ENCODE measurements around the gene MCM6. TPM values are rescaled to one million over a fixed set of nuclear protein-coding genes. Genes with fewer than 3 reads are reported as not detected.

The MCM6 gene
- polyA plus RNA-seq, 1 of the 3 experiments (the other 2 are of a cell fraction), result 18.4 TPM

- Histone ChIP-seq H2AFZ (ENCODE audit: low read depth) (no peak overlapping the region), H4K20me1 (ENCODE audit: insufficient read depth) (no peaks in the 10 kb centered on the region), H3K27ac (ENCODE audit: low read depth in 2 of 2, low read length in 1 of 2) (no peak overlapping the region), H3K9me3 (no peaks in the 10 kb centered on the region), H3F3A (replicated peaks; ENCODE audit: insufficient read depth) (no peaks in the 10 kb centered on the region), H3K27me3 (ENCODE audit: insufficient read depth) (no peaks in the 10 kb centered on the region), H3K4me3 (ENCODE audit: low read depth in 2 of 2, low read length in 1 of 2) (no peak overlapping the region), H3K79me2 (ENCODE audit: insufficient read depth) (no peaks in the 10 kb centered on the region), H3K9me2 (no peaks in the 10 kb centered on the region), H3K4me2 (no peak overlapping the region), H3K4me1 (ENCODE audit: control insufficient read depth in 1 of 2, insufficient read depth in 2 of 2, low read depth in 1 of 2, low read length in 1 of 2) (no peaks in the 10 kb centered on the region; a peak in 1 of 4 replicates), H3K9ac (no peak overlapping the region), H3K36me3 (replicated peaks in 1 of 2; ENCODE audit: control insufficient read depth in 1 of 2, insufficient read depth in 2 of 2, low read length in 1 of 2) (no peaks in the 10 kb centered on the region)
- ChIA-PET POLR2A (no interaction called here), CTCF (interaction anchor here (0.8 to 4.6 kb wide), 15 partner anchors 9 to 861 kb away, joined by 3 to 75 read pairs (median 7); no protein-coding TSS in a partner anchor)
- 45% methylated on average over 4 of the region's 4 CpGs for WGBS (ENCODE audit: low lambda C conversion rate)
- no peak for DNase-seq
- TF ChIP-seq RAD21 (IDR thresholded peaks at IDR 0.05; ENCODE audit: low read length) (no peak), EP300 (IDR thresholded peaks at IDR 0.05; ENCODE audit: borderline replicate concordance in 1 of 2, low read depth in 1 of 2, low read length in 1 of 2) (no peak), TCF12 (IDR thresholded peaks at IDR 0.05) (no peak), MAX (IDR thresholded peaks at IDR 0.05; ENCODE audit: low read depth) (no peak), RCOR1 (IDR thresholded peaks at IDR 0.05; ENCODE audit: low read length) (no peak), POLR2AphosphoS5 (IDR thresholded peaks at IDR 0.05; ENCODE audit: low read depth, low read length) (no peak), USF2 (IDR thresholded peaks at IDR 0.05; ENCODE audit: borderline replicate concordance, low read depth, low read length) (no peak), GATA2 (CRISPR knock-in tag; IDR thresholded peaks at IDR 0.05) (no peak), REST (IDR thresholded peaks at IDR 0.05; ENCODE audit: low read depth, low read length) (no peak), SIN3A (IDR thresholded peaks at IDR 0.05; ENCODE audit: borderline replicate concordance, low read depth, low read length) (no peak), TAF1 (IDR thresholded peaks at IDR 0.05; ENCODE audit: borderline replicate concordance, low read depth, low read length) (no peak), NRF1 (IDR thresholded peaks at IDR 0.05; ENCODE audit: low read depth, low read length) (no peak)
Observed at GRCh38 chr2:135798762-135799161, 77.5 kb downstream of the MCM6 start.

DNA sequence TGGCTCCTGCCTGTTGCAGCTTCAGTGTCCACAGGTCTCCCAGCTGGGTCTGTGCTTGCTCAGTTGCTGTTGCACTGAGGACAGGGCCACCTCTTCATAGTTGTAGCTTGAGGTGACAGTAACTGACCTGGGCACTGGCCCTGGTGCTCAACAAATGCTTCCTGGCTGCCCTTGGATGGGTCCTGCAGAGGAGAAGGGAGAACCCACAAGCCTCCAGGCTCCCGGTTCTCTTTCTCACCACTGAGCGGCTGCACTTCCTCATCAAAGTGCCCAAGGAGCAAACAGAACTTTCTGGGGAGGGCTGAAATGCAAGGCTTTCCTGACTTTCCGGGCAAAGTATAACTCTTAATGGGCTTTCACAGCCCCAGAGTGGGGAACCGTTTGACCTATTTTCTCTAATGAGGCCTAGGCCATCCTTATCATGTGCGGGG, 78.0 kb downstream of the MCM6 start:
- POLR2A ChIA-PET, result no interaction called here
- Histone ChIP-seq H2AFZ (ENCODE audit: low read depth) (no peak overlapping the region), H3K4me2 (no peak overlapping the region), H3F3A (replicated peaks; ENCODE audit: insufficient read depth) (no peaks in the 10 kb centered on the region), H3K79me2 (ENCODE audit: insufficient read depth) (no peaks in the 10 kb centered on the region), H3K4me1 (ENCODE audit: control insufficient read depth in 1 of 2, insufficient read depth in 2 of 2, low read depth in 1 of 2, low read length in 1 of 2) (no peaks in the 10 kb centered on the region; a peak in 1 of 4 replicates), H3K9me3 (no peaks in the 10 kb centered on the region), H3K27ac (ENCODE audit: low read depth in 2 of 2, low read length in 1 of 2) (no peak overlapping the region), H3K27me3 (ENCODE audit: insufficient read depth) (no peaks in the 10 kb centered on the region), H3K9ac (no peak overlapping the region), H4K20me1 (ENCODE audit: insufficient read depth) (no peaks in the 10 kb centered on the region), H3K9me2 (no peaks in the 10 kb centered on the region), H3K36me3 (replicated peaks in 1 of 2; ENCODE audit: control insufficient read depth in 1 of 2, insufficient read depth in 2 of 2, low read length in 1 of 2) (no peaks in the 10 kb centered on the region), H3K4me3 (ENCODE audit: low read depth in 2 of 2, low read length in 1 of 2) (no peak overlapping the region)
- no peak for DNase-seq
- CTCF ChIA-PET, result interaction anchor here (0.7 to 4.6 kb wide), 29 partner anchors 9 to 860 kb away, joined by 3 to 75 read pairs (median 5); no protein-coding TSS in a partner anchor
- no peak for TF ChIP-seq GABPA (IDR thresholded peaks at IDR 0.05; ENCODE audit: low read depth)
- TF ChIP-seq MXI1 (IDR thresholded peaks at IDR 0.05; ENCODE audit: low read depth, low read length), result no peak
- TF ChIP-seq REST (IDR thresholded peaks at IDR 0.05; ENCODE audit: low read depth, low read length), result no peak
- TF ChIP-seq TEAD4 (IDR thresholded peaks at IDR 0.05; ENCODE audit: borderline replicate concordance, insufficient read depth), result no peak
- TF ChIP-seq YY1 (IDR thresholded peaks at IDR 0.05; ENCODE audit: low read depth), result no peak
- WGBS (ENCODE audit: low lambda C conversion rate), result 83% methylated on average over 3 of the region's 5 CpGs
